Left colon (tissue), 2 donors: ENCODE results near the gene GPR37L1. TPM values are rescaled to one million over a fixed set of nuclear protein-coding genes. Genes with fewer than 3 reads are reported as not detected.

Source experiments
- ATAC-seq: fragments of 200-7000 bp; cut with Tn5 transposase; one replicate; pipeline ENCODE4 v1.9.1; 2020; ENCODE audit warnings: mild to moderate bottlenecking, moderate library complexity
- DNase-seq, 2 donors: peaks; one replicate each; pipeline ENCODE4 v3.0.0-alpha.2; 2020
- intact Hi-C, 2 donors: fragments of 100-400 bp; cut with DNase I in 1 of 2; cut with micrococcal nuclease in 1 of 2; formaldehyde crosslinking; loops; one replicate each; pipeline versions ENCODE4 v1.11.2 to v1.14.0; 2022; cut with DNase I, micrococcal nuclease
- long read RNA-seq: library from polyadenylated mRNA; unstranded; transcript quantifications from one replicate; pipeline ENCODE4 v2.0.0, GENCODE V29; 2021
- total RNA-seq, 2 donors: library from RNA; stranded (reverse); fragmentation: NEBNext Ultra II Directional; extraction: Animal tissue kit (Norgen Biotek cat#: 25700); gene quantifications; one replicate each; pipeline ENCODE4 v1.2.1, GENCODE V29; 2021
- donor health status: DM: no; HTN: no; CAD: no.
- donor health status: DM: yes; HTN: yes; CAD: no.

The GPR37L1 gene
- total RNA-seq, result 1 to 10 TPM in 1 of 2 donors, under 1 TPM in 1; 0.76 to 2.1 TPM
- long read RNA-seq, partial matches to known transcripts, result 0 of 1 reads
- long read RNA-seq, other reads (novel, unspliced or antisense), result 1 of 1 reads

- ATAC-seq, result no peak
- intact Hi-C loops, result no loop called here
These were observed at the start of gene GPR37L1 for GRCh38 chr1:202122639-202123335. Gene GPR37L1 (plus strand): TSS chr1:202122917. CDS start chr1:202122964, 47 bp downstream.

GRCh38 chr1:202073206-202073605 is 49.5 kb upstream of the GPR37L1 start:
- intact Hi-C loops, result no loop called here
- DNase-seq (no peak), ATAC-seq (no peak)

More at GRCh38 chr1:202122639-202123335, at the start of gene GPR37L1:
- no peak for DNase-seq

GRCh38 chr1:202074985-202075384 is 47.7 kb upstream of the GPR37L1 start:
- DNase-seq (no peak), ATAC-seq (no peak)
- intact Hi-C loops, result no loop called here

- intact Hi-C loops, result no loop called here
- DNase-seq (no peak), ATAC-seq (peak; percentile 8)
These were observed 47.3 kb upstream of the GPR37L1 start for GRCh38 chr1:202075389-202075788.

- DNase-seq, result peak; percentile 68 to 69
- intact Hi-C loops, result no loop called here
- ATAC-seq, result peak; percentile 69
These were observed 46.6 kb upstream of the GPR37L1 start for GRCh38 chr1:202076050-202076511.

- DNase-seq, result peak; percentile 84 to 85
- peak; percentile 65 for ATAC-seq
These were observed 44.5 kb upstream of the GPR37L1 start for GRCh38 chr1:202078241-202078640.

GRCh38 chr1:202081992-202082391 is 40.7 kb upstream of the GPR37L1 start:
- no peak for ATAC-seq
- DNase-seq, result no peak
- intact Hi-C loops, result no loop called here

More at GRCh38 chr1:202078241-202078640, 44.5 kb upstream of the GPR37L1 start:
- intact Hi-C loops, result no loop called here

GRCh38 chr1:202084791-202085681 is 37.7 kb upstream of the GPR37L1 start:
- DNase-seq, result peak; percentile 82 to 93
- peak; percentile 74 for ATAC-seq
- intact Hi-C loops, result no loop called here

GRCh38 chr1:202085682-202086373 is 36.9 kb upstream of the GPR37L1 start:
- intact Hi-C loops, result no loop called here
- ATAC-seq, result peak; percentile 42
- DNase-seq, result peak in 1 of 2 donors; percentile 69

- ATAC-seq (peak; percentile 50), DNase-seq (peak; percentile 80 to 94)
These were observed 36.0 kb upstream of the GPR37L1 start for GRCh38 chr1:202086579-202087350.

GRCh38 chr1:202088206-202088605 is 34.5 kb upstream of the GPR37L1 start:
- intact Hi-C loops, result no loop called here
- DNase-seq (no peak), ATAC-seq (peak; percentile 6)

More at GRCh38 chr1:202086579-202087350, 36.0 kb upstream of the GPR37L1 start:
- intact Hi-C loops, result no loop called here

GRCh38 chr1:202090994-202091393 is 31.7 kb upstream of the GPR37L1 start:
- ATAC-seq (no peak), DNase-seq (no peak)
- intact Hi-C loops, result no loop called here

GRCh38 chr1:202093858-202094257 is 28.9 kb upstream of the GPR37L1 start:
- ATAC-seq, result no peak
- no peak for DNase-seq
- intact Hi-C loops, result no loop called here

- ATAC-seq, result peak; percentile 13
- intact Hi-C loops, result no loop called here
These were observed 21.5 kb upstream of the GPR37L1 start for GRCh38 chr1:202101184-202101583.

GRCh38 chr1:202104073-202104472 is 18.6 kb upstream of the GPR37L1 start:
- DNase-seq (peak; percentile 48 to 51), ATAC-seq (no peak)
- intact Hi-C loops, result no loop called here

More at GRCh38 chr1:202101184-202101583, 21.5 kb upstream of the GPR37L1 start:
- DNase-seq, result peak; percentile 50 to 51

GRCh38 chr1:202105571-202106339 is 17.0 kb upstream of the GPR37L1 start:
- intact Hi-C loops, result no loop called here
- ATAC-seq (peak; percentile 64), DNase-seq (peak; percentile 91 to 94)
